ENCODE data around the gene MX1. TPM values are rescaled to one million over a fixed set of nuclear protein-coding genes. Genes with fewer than 3 reads are reported as not detected.

The MX1 gene
- polyA plus RNA-seq, 3 donors = 42.7 to 73.3 (median 60.5) TPM

Other genes with a start within 250 kb of the MX1 start
- under 1 TPM in 1 of 3 donors, not detected in 2; 0.15 TPM for gene FAM3B, start 109.4 kb upstream of the MX1 start, polyA plus RNA-seq
- 10 to 100 TPM; 43.1 to 79.4 (median 50.3) TPM for gene MX2, start 64.2 kb upstream of the MX1 start, polyA plus RNA-seq
- gene TMPRSS2, start 81.9 kb downstream of the MX1 start, polyA plus RNA-seq = not detected